HG02759 (cell line): Measurements from ENCODE around the gene NEMP1.
A peak's percentile ranks its signal among the peaks of the same experiment; 100 is the strongest.
"Not testable (repeated sequence)": the region's sequence is repeated elsewhere in the genome, so short reads cannot be mapped to it uniquely, and the experiment has no call there.

Source experiments
- ATAC-seq: cut with Tn5 transposase; IDR thresholded peaks from one replicate; pipeline ENCODE4 v1.9.1; 2021; ENCODE audit warnings: mild to moderate bottlenecking, moderate library complexity; ENCODE audit not compliant: unreplicated experiment

NEMP1 gene

GRCh38 chr12:57063991-57064685 is 14.5 kb downstream of the NEMP1 start:
- ATAC-seq, result peak; percentile 76

DNA sequence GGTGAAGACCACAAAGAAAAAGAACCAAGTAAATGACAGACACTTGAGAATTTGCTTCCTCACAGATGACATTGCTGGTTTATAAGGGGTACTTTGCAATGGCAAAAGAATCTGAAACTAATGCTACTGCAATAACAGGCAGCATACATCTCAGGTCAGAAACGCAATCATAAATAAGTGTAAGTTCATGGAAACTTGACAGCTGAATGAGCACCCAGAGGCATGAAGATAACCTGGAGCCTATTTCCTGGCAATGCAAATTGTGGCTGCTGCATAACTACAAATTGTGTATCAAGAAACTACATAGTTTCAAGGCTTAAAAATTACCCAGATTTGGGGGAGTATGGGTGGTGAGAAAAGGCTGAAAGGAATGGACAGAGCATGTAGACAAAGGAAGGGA is 20.1 kb downstream of the NEMP1 start:
- ATAC-seq, result no peak

GRCh38 chr12:57057067-57057751 is 21.4 kb downstream of the NEMP1 start:
- no peak for ATAC-seq

- ATAC-seq, result no peak
Measured at GRCh38 chr12:57055824-57056223, 22.8 kb downstream of the NEMP1 start.

- not testable (repeated sequence) for ATAC-seq
Measured at GRCh38 chr12:57053901-57054300, 24.7 kb downstream of the NEMP1 start.

DNA sequence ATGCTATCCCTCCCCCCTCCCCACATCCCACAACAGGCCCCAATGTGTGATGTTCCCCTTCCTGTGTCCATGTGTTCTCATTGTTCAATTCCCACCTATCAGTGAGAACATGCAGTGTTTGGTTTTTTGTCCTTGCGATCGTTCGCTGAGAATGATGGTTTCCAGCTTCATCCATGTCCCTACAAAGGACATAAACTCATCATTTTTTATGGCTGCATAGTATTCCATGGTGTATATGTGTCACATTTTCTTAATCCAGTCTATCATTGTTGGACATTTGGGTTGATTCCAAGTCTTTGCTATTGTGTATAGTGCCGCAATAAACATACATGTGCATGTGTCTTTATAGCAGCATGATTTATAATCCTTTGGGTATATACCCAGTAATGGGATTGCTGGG is 25.4 kb downstream of the NEMP1 start:
- not testable (repeated sequence) for ATAC-seq

GRCh38 chr12:57051011-57051410 is 27.6 kb downstream of the NEMP1 start:
- ATAC-seq, result no peak

DNA sequence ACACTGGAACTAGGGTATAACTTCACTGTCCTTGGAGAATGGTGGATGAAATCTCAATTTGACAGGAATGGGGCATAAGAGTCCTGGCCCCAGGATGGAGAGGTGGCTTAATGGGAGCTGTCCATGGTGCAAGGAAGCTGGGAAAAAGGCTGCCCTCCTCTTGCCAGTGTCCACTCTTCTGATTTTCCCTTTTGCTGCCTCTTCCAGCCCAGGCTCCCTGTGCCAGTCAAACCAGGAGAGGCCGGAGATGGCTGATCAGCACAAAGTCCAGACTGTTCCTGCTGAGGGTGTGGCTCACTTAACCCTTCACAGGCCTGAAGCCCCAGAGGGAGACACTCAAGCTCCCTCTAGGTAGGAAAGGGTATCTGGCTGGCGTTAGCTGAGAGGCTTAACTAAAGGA is 28.7 kb downstream of the NEMP1 start, which contains the start of gene MYO1A:
Gene MYO1A (minus strand): TSS at position 240 of the 400 bp plus-strand sequence. CDS start 1,806 bp downstream, outside the sequence.
- no peak for ATAC-seq

GRCh38 chr12:57049119-57049446 is 29.5 kb downstream of the NEMP1 start:
- no peak for ATAC-seq

DNA sequence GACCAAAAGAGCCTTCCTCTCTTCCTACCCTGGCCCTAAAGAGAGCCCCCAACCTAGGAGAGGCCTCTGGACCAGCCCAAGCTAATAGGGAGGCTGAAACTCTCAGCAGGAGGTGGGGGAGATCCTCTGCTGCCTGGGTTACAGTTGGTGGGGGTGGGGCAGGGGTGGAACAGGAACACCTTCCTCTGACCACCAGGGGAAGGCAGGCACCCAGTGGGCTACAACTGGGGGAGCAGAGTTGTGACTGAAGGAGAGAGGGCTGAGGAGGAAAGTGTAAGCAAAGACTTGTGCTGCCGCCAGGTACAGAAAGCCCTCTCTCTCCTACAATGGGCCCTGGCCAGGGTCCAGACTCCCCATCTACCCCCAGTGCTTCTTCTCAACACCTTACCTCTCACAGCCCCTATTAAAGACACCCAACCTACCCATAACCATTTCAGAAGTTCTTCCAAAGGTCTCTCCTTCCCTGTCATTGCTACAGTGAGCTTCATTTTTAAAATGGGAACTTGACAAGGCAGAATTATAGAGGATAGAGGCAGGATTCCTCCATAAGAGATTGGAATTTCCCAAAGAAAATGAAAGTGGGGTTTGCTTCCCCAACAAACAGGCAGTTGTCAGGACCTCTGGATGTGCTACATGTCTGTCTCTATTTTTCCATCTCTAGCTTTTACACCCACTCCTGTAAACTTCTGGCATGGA is 30.0 kb downstream of the NEMP1 start:
- ATAC-seq, result no peak

GRCh38 chr12:57047981-57048380 is 30.6 kb downstream of the NEMP1 start:
- no peak for ATAC-seq

GRCh38 chr12:57046947-57047890 is 31.4 kb downstream of the NEMP1 start:
- peak; percentile 57 for ATAC-seq

DNA sequence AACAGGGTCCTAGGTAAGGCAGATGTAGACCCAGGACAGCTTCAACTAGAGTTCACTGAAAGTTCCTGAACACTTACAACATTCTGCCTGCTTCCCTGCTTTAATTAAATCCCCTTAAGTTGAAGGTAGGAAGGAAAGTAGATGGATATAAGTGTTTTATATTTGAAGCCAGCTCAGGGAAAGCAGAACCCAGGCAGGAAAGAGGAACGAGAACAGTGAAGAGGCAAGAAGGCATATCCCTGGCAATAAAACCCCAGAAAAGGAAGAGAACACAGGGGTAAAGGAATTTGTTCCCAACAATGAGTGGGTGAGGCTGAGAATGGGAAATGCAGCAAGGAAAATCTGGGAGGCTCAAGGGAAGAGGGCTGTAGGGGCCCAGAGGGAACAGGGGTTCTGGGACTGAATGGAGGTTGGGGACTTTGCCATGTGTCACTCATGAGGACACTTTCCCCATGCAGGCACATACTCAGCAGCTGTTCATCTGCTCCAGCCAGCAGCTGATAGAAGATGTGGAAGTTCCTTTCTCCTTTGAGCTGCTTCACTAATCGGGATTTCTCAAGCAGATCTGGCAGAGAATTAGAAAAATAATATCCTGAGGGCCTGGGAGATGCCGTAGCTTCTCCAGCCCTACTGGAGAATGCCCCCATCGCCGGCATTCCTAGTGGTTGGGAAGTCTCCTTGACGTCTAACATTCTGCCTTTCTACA is 32.4 kb downstream of the NEMP1 start:
- ATAC-seq, result no peak

- no peak for ATAC-seq
Measured at GRCh38 chr12:57044889-57045288, 33.7 kb downstream of the NEMP1 start.

DNA sequence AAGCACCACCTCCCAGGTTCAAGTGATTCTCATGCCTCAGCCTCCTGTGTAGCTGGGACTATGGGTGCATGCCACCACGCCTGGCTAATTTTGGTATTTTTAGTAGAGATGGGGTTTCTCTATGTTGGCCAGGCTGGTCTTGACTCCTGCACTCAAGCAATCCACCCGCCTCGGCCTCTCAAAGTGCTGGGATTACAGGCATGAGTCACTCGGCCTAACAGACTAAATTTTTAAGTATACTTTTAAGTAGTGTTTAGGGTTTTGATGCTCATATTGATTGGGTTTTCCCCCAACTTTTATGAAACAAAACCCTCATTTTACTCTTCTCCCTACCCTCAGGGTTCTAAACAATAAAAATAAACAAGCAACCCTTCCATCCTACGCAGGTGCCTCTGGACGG is 34.1 kb downstream of the NEMP1 start:
- no peak for ATAC-seq

DNA sequence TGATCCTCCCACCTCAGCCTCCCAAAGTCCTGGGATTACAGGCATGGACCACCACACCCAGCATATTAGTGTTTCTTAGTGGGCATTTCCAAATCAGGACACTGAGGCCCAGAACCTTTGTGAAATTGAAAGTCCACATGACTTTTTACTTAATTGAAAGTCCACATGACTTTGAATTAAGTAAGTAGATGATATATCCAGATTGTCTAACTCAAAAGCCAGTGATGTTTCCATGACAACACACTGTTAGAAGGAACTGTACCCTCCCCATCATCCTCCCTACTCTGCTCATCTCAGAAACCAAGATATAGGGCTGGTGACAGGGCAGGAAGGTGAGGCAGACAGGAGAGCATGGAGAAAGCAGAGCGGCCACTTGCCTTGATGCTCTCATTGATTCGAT is 35.9 kb downstream of the NEMP1 start:
- ATAC-seq, result no peak

- no peak for ATAC-seq
Measured at GRCh38 chr12:57040750-57041149, 37.8 kb downstream of the NEMP1 start.

DNA sequence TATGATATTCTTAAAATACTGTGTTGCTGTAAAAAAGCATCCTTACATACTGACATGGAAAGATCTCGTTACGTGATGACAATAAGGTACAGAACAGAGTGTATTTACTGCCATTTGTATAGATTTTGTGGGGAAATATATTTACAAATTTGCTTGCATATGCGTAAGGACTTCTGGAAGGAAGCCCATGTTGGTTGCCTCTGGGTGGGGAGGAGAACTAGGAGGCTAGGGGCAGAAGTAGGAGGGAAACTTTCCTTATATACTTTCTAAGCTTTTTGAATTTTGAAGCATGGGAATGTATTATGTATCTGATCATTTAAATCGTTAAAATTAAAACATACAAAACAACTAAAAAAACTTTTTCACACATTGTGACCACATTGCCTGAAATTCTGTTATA is 38.4 kb downstream of the NEMP1 start:
- ATAC-seq, result no peak

DNA sequence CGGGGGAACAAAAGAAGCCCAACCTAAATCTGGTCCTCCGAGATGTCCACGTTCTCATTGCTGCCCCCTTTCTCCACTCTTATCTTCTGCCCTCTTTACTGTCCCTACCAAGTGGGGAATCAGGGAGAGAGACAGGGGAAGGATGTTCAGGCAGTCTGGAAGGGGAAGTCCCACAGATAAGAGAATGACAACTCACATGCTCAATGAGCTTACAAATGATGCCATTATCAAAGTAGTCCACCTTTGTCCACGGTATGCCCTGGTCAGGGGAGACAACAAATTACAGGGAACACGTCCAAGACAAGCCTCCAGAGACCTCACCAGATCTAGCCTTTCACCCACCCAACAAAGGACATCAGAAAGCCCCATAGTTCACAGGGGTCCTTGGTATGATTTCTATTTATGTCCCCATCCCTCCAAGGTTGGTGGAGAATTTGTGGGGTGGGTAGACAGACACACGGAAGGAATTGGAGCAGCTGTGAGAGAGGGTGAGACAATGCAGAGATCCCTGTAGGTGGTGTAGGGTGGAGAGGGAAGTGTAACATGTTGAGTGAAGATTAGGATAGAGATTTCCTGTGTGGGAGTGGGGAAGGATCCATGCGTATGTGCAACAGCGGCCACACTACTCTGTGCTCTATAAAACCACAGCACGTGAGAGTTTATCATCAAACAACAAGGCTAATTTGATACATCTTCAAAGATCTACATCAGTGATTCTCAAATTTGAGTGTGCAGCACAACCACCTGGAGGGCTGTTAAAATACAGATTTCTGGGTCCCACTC is 39.4 kb downstream of the NEMP1 start:
- no peak for ATAC-seq

GRCh38 chr12:57037264-57037663 is 41.3 kb downstream of the NEMP1 start:
- ATAC-seq, result no peak
